Brain microvascular endothelial cell (primary cell): Measurements from ENCODE around the gene FHIP1B.

Source experiments
- DNase-seq: peaks from one replicate; pipeline ENCODE4 v3.0.0-alpha.2; 2020
- H3K27ac ChIP-seq: fragments of 250-450 bp; sonication (Bioruptor Pico); 2 replicates; pipeline ENCODE4 v1.5.1; 2020; ENCODE audit warnings: mild to moderate bottlenecking, moderate library complexity
- H3K27me3 ChIP-seq: fragments of 250-450 bp; sonication (Bioruptor Pico); replicated peaks from 2 replicates; pipeline ENCODE4 v1.5.1; 2020; ENCODE audit warnings: mild to moderate bottlenecking
- H3K36me3 ChIP-seq: fragments of 250-450 bp; sonication (Bioruptor Pico); replicated peaks from 2 replicates; pipeline ENCODE4 v1.5.1; 2020; ENCODE audit warnings: mild to moderate bottlenecking
- H3K4me3 ChIP-seq: 2 replicates; pipeline ENCODE4 v1.5.1; 2011; ENCODE audit warnings: low read depth, mild to moderate bottlenecking, control low read depth, low read length, moderate library complexity
- in situ Hi-C: cut with HindIII; loops from 2 replicates; pipeline ENCODE4 v1.10.0; 2017; ENCODE audit warnings: low sequenced_read_pairs, low pct_ligation_motif_present
- TF ChIP-seq, protein P1 (sequence below): IDR thresholded peaks from 2 replicates; pipeline ENCODE4 v1.5.1; 2011; ENCODE audit warnings: low read depth, mild to moderate bottlenecking, moderate library complexity, low read length, control low read depth, inconsistent platforms; ENCODE audit errors: missing control alignments

FHIP1B gene

DNA sequence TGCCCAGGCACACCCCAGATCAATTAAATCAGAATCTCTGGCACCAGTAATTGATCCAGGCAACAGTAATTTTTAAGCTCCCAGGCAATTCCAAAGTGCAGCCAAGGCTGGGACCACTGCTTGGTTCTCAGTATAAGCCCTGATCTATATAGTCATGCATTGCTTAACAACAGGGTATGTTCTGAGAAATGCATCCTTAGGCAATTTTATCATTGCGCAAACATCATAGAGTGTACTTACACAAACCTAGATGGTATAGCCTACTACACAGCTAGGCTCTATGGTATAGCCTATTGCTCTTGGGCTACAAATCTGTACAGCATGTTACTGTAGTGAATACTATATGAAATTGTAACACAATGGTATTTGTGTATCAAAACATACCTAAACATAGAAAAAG lies 29.7 kb downstream of the FHIP1B start:
- Histone ChIP-seq H3K36me3 (peaks cover 3% of the 10 kb centered on the region), H3K4me3 (no peak overlapping the region), H3K27ac (no peak overlapping the region), H3K27me3 (no peaks in the 10 kb centered on the region)
- no peak for DNase-seq
- TF ChIP-seq, protein P1, sequence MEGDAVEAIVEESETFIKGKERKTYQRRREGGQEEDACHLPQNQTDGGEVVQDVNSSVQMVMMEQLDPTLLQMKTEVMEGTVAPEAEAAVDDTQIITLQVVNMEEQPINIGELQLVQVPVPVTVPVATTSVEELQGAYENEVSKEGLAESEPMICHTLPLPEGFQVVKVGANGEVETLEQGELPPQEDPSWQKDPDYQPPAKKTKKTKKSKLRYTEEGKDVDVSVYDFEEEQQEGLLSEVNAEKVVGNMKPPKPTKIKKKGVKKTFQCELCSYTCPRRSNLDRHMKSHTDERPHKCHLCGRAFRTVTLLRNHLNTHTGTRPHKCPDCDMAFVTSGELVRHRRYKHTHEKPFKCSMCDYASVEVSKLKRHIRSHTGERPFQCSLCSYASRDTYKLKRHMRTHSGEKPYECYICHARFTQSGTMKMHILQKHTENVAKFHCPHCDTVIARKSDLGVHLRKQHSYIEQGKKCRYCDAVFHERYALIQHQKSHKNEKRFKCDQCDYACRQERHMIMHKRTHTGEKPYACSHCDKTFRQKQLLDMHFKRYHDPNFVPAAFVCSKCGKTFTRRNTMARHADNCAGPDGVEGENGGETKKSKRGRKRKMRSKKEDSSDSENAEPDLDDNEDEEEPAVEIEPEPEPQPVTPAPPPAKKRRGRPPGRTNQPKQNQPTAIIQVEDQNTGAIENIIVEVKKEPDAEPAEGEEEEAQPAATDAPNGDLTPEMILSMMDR = no peak
- in situ Hi-C loops = no loop called here

DNA sequence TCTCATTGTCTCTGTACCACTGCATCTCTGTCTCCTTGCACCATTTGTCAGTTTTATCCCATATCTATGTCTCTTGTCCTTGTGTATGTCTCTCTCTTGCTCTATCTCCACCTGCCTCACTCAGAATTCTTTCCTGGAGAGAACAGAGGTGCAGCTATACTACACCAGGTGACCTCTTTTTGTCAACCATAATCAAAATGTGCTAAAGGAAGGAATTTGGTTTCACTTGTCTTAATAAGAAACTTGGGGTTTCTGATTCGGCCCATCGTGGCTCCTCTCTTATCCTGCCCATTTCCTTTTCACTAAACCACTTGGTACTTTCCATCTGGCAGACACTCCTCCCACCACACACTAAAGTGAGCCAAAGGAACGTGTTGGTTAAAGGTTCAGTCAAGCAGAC lies 31.1 kb downstream of the FHIP1B start:
- H3K27ac ChIP-seq = no peak overlapping the region
- in situ Hi-C loops = no loop called here

DNA sequence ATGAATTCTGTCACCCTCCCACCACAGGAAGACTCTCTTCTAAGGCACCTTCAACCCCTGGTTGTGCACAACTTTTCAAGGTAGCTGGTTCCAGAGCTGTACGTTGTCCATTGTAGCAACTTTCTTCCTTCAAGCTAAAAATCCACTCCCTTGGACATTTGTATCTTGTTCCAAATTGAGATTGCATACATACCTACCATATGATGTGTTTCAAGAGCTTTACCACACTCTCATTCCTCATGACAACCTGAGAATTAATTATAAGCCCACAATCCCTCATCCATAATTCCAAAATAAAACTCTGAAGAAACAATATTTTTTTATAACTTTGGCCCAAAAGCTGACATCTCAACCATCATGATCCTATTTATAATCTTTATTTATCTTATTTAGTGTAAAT lies 32.4 kb downstream of the FHIP1B start:
- H3K36me3 ChIP-seq = peaks cover 3% of the 10 kb centered on the region
- DNase-seq = no peak
- H3K27me3 ChIP-seq = no peaks in the 10 kb centered on the region
- TF ChIP-seq, protein P1 = no peak
- in situ Hi-C loops = no loop called here
- no peak overlapping the region for H3K27ac ChIP-seq
- H3K4me3 ChIP-seq = no peak overlapping the region

More for the DNA sequence above, 31.1 kb downstream of the FHIP1B start:
- no peaks in the 10 kb centered on the region for H3K27me3 ChIP-seq
- H3K36me3 ChIP-seq = peaks cover 3% of the 10 kb centered on the region
- no peak for DNase-seq
- TF ChIP-seq, protein P1 = no peak
- no peak overlapping the region for H3K4me3 ChIP-seq

DNA sequence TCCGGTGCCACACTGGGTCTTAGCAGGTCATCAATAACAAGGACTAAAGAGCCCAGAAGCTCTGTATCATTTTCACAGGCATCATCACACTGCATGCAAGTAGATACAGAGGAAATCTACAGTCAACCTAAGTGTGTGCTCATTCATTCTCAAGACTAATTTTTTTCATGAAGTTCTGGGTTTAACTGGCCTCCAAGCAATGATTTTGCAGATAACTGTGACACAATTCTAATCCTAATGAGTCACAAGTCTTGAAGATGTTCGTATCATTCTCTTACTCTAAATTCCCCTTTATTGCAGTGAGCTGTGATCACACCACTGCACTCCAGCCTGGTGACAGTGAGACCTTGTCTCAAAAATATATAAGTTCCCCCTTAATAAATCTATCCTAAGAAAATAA lies 33.0 kb downstream of the FHIP1B start:
- in situ Hi-C loops = no loop called here
- no peak for DNase-seq
- Histone ChIP-seq H3K27me3 (no peaks in the 10 kb centered on the region), H3K4me3 (no peak overlapping the region), H3K36me3 (peaks cover 3% of the 10 kb centered on the region), H3K27ac (no peak overlapping the region)
- TF ChIP-seq, protein P1 = no peak

DNA sequence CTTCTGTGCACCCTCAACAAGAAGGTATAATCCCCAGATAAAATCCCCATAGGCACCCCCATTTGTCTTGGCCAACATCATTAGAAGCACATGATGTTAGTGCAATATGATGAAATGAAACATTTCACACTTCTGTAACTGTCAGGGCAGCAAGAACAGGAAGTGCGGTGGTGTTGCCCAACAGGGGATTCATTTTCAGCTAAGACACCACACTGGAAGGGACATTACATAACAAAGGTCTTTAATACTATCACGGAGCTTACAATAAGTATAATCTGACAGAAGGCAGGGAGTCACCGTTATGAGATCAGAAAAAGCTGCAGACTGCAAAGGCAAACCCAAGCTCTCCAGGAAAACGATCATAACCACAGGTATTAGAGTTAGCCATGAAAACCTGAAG lies 33.5 kb downstream of the FHIP1B start:
- in situ Hi-C loops = no loop called here
- no peak for DNase-seq
- Histone ChIP-seq H3K27ac (no peak overlapping the region), H3K27me3 (no peaks in the 10 kb centered on the region), H3K4me3 (no peak overlapping the region), H3K36me3 (peaks cover 3% of the 10 kb centered on the region)
- TF ChIP-seq, protein P1 = no peak

DNA sequence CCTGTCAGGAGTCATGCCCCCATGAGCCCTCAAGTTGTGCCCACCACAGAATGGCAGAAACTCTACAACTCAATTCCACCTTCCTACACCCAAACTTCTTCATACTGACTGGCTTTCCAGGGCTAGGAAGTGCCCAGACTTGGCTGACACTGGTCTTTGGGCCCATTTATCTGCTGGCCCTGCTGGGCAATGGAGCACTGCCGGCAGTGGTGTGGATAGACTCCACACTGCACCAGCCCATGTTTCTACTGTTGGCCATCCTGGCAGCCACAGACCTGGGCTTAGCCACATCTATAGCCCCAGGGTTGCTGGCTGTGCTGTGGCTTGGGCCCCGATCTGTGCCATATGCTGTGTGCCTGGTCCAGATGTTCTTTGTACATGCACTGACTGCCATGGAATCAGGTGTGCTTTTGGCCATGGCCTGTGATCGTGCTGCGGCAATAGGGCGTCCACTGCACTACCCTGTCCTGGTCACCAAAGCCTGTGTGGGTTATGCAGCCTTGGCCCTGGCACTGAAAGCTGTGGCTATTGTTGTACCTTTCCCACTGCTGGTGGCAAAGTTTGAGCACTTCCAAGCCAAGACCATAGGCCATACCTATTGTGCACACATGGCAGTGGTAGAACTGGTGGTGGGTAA lies 35.1 kb downstream of the FHIP1B start, which contains the start of gene OR52W1:
OR52W1 (plus strand) TSS at position 51 of the 637 bp plus-strand sequence; CDS start at position 51, 0 bp downstream.
- H3K27ac ChIP-seq = no peak within 1 kb of the TSS
- TF ChIP-seq, protein P1 = no peak

More for the DNA sequence above, 35.1 kb downstream of the FHIP1B start, which contains the start of gene OR52W1:
- DNase-seq = no peak
- Histone ChIP-seq H3K36me3 (no peaks in the 10 kb centered on the region), H3K27me3 (no peaks in the 10 kb centered on the region), H3K4me3 (no peak within 1 kb of the TSS)
- in situ Hi-C loops = no loop called here
